NCI-H1417 treated with DMSO at 0.1 percent for 48 hours (cell line): ENCODE results near the gene SIX4.

Source experiments
- DNase-seq: peaks from one replicate; lab custom pipeline; 2025; lab: John Stamatoyannopoulos, UW

SIX4 gene

GRCh38 chr14:60722107-60722356 lies 2.1 kb downstream of the SIX4 start:
- no peak for DNase-seq

- DNase-seq, result no peak
These were observed 2.6 kb downstream of the SIX4 start for GRCh38 chr14:60721326-60722106.

- DNase-seq, result no peak
These were observed 3.2 kb downstream of the SIX4 start for GRCh38 chr14:60720962-60721325.

GRCh38 chr14:60720391-60720790 lies 3.8 kb downstream of the SIX4 start:
- DNase-seq, result no peak

- DNase-seq, result no peak
These were observed 10.6 kb downstream of the SIX4 start for GRCh38 chr14:60713513-60713912.

- DNase-seq, result no peak
These were observed 13.7 kb downstream of the SIX4 start for GRCh38 chr14:60710494-60710893.

- no peak for DNase-seq
These were observed 16.3 kb downstream of the SIX4 start for GRCh38 chr14:60707858-60708257.

GRCh38 chr14:60705100-60705499 lies 19.1 kb downstream of the SIX4 start:
- DNase-seq, result no peak

GRCh38 chr14:60700598-60700997 lies 23.6 kb downstream of the SIX4 start:
- DNase-seq, result no peak

- DNase-seq, result no peak
These were observed 28.8 kb downstream of the SIX4 start for GRCh38 chr14:60695327-60695726.

- DNase-seq, result no peak
These were observed 32.6 kb downstream of the SIX4 start for GRCh38 chr14:60691383-60692113.

- no peak for DNase-seq
These were observed 37.3 kb downstream of the SIX4 start for GRCh38 chr14:60686865-60687264.

GRCh38 chr14:60684203-60684602 lies 39.9 kb downstream of the SIX4 start:
- no peak for DNase-seq

GRCh38 chr14:60681271-60681670 lies 42.9 kb downstream of the SIX4 start:
- DNase-seq, result no peak

GRCh38 chr14:60680511-60680910 lies 43.6 kb downstream of the SIX4 start:
- no peak for DNase-seq

- DNase-seq, result no peak
These were observed 44.4 kb downstream of the SIX4 start for GRCh38 chr14:60679566-60680258.

- no peak for DNase-seq
These were observed 46.5 kb downstream of the SIX4 start for GRCh38 chr14:60677701-60678100.

- no peak for DNase-seq
These were observed 53.2 kb downstream of the SIX4 start for GRCh38 chr14:60670989-60671388.

GRCh38 chr14:60668431-60669112 lies 55.6 kb downstream of the SIX4 start:
- DNase-seq, result no peak

GRCh38 chr14:60665177-60665550 lies 59.0 kb downstream of the SIX4 start:
- no peak for DNase-seq

- no peak for DNase-seq
These were observed 61.2 kb downstream of the SIX4 start for GRCh38 chr14:60662982-60663381.

GRCh38 chr14:60661721-60662120 lies 62.4 kb downstream of the SIX4 start:
- DNase-seq, result no peak
